TTC549 (cell line): ENCODE results near the gene INPP5D.
"Not testable (repeated sequence)": the region's sequence is repeated elsewhere in the genome, so short reads cannot be mapped to it uniquely, and the experiment has no call there.

Source experiments
- FAIRE-seq: peaks from 2 replicates; lab custom pipeline; 2012; peaks lifted over from hg19 to GRCh38; lab: Jason Lieb, UNC

The INPP5D gene

DNA sequence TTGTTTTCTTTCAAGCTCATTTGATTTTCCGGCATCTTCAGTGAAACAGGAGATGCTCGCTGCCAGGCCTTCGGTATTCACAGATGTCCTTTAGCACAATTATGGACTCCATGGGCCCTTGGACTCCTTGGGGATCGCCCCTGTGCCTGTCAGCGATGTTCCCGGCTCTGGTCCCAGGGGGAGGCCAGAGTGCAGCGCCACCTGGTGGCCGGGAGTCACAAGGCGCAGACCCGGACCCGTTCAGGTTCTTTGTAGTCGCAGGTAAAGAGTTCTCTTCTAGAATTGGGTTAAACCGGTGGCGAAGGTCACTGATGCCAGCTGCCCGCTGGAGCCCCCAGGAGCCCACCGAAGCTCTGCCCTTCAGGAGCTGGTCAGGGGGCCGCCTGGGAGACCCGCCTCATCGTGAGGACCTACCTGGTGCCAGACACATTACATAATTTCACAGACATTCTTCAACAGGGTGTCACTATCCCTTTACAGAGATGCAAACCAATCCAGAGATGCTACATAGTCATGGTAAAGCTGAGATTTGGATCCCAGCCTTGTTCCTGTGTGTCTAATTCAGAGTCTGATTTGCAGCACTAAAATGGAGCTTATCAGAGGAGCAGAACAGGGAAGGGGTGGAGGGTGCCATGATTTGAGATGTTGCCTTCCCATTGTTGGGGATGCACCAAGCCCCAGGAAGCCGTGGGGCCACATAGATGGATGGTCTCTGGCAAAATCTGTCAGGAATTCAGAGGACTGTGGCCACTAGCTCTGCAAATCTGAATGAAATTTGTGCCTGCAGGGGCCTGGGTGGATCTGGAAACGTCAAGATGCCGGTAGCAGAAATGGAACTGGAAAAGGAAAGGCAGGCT is 6.0 kb upstream of the INPP5D start:
- no peak for FAIRE-seq

- FAIRE-seq, result no peak
These were observed 4.8 kb upstream of the INPP5D start for GRCh38 chr2:233055362-233055761.

DNA sequence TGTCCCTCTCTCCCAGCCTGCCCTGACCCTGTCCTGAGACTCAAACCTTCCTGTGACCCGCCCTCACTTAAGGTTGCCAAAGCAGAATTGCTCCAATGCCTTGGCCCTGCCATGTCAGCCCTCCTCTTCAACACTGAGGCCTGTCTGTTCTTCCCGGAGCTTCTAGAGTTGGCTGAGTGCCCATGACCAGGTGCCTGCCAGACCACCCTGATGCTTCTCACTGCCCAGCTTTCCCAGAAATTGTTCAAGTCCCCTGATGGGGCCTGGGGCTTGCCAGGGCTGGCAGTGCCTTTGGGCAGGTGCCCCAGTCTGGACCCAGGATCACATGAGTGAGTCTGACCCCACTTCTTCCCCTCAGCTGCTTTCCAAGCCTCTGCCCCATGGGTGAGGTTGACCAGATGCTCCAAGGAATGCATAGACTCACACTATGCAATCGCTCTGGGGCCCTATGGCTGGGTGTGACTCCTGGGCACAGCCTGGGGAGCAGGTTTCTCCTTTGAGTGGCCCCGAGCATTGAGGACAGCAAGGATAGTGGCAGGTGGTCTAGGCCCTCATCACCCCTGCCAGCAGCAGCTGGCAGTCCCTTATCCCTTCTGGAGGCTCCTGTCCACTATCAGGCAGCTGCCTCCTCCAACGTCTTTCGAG is 3.1 kb upstream of the INPP5D start:
- FAIRE-seq, result no peak

- no peak for FAIRE-seq
These were observed 1.2 kb upstream of the INPP5D start for GRCh38 chr2:233058717-233059546.

DNA sequence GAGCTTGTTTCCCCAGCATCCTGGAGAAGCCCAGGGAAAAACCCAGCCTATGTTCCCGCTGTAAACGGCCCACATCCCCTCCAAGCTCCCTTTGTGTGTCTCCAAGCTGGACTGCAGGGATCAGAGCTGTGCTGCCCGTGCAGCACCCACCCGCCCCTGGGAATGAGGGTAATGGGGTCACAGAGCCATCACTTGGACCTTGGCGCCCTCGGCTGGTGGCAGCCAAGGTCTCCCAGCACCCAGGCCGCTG is 670 bp upstream of the INPP5D start:
- FAIRE-seq, result no peak

GRCh38 chr2:233060501-233060979 is 398 bp downstream of the INPP5D start:
- FAIRE-seq, result no peak

DNA sequence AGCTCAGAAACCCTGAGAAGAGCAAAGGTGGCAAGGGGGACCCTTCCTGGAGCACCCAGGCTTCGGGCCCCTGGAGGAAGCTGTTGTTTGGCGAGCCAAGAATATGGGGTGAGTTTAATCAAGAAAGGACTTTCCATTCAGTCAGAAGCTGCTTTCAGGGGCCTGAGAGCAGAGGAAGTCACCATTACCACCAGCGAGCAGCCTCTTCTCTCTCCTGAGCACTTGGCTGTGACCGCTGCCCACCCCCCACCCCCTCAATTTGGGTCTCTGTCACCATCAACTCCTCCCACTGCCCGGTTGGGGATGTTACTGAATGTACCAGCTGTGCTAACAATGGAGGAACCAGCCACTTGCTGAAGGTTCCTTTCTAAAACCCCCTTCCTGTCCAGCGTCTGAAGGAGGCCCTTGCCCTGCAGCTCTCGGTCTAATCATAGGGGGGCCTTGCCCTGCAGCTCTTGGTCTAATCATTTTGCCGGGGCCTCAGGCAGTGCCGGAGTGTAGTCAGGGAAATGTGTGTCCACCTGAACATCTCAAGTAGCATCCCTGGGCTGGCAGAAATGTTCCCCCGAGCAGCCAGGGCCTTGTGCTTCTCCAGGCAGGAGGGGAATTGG is 943 bp downstream of the INPP5D start:
- no peak for FAIRE-seq

GRCh38 chr2:233061591-233062450 is 1.7 kb downstream of the INPP5D start:
- no peak for FAIRE-seq

DNA sequence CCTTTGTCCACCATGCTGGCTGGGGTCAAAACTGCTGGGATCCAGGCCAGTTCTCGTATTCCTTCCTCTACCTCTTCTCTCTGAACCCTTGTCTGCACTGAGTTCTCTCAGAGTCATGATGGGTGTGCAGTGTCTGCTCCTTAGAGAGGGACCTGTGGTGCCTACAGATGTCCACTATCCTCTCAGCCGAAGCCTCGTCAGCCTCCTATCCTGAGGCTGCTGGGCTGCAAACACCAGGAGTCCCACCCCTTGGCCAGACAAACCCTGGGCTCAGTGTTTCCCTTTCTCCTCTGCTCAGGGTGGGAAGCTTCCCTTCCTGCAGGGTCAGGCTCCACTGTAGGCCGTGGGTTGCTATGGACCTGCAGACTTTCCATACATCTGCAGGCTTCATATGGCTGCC is 2.3 kb downstream of the INPP5D start:
- FAIRE-seq, result no peak

DNA sequence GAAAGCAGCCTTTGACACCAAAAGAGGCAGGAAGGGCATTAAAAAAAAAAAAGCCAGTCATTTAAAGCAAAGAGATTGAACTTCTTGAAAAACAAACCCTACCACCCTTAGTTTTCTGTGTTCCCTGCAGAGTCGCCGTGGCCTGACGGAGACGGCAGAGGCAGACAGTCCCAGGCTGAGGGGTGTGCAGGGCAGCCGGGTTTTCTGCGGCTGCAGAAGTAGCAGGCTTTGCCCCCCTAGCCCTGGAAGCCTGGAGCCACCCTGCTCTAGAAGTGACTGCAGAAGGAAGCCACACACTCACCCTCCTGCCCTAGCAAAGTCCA is 2.8 kb downstream of the INPP5D start:
- no peak for FAIRE-seq

- no peak for FAIRE-seq
These were observed 3.3 kb downstream of the INPP5D start for GRCh38 chr2:233063269-233063975.

GRCh38 chr2:233063976-233064411 is 3.9 kb downstream of the INPP5D start:
- FAIRE-seq, result no peak

GRCh38 chr2:233064530-233065199 is 4.5 kb downstream of the INPP5D start:
- no peak for FAIRE-seq

- not testable (repeated sequence) for FAIRE-seq
These were observed 5.1 kb downstream of the INPP5D start for GRCh38 chr2:233065200-233065589.

GRCh38 chr2:233065954-233066470 is 5.9 kb downstream of the INPP5D start:
- FAIRE-seq, result no peak

DNA sequence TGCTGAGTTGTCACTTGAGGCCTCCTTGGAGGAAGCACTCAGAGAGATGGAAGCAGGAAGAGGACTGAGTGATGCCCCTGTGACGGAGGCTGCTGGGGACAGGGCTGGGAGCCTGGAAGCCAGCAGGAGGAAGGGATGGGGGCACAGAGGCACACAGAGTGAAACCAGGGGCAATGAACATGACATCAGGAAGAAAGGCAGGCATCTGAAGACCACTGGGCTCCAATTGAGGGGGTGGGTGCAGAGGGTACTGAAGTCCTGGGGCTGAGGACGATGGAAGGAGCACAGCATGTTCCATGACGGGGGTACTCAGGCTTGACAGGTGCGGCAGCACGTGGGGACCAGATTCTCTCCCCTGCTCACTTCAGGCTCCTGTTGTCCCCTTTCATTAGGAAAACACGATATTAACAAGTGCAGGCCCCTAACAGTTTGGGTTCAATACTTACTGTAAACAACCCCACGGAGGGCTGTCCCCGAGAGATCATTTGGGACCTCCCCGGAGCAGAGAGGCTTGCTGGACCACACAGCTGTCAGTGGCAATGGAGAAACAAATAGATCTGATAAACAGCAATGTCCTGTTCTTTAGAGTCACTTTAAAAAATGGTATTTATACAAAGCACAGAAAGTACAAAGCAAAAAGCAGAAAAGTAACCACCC is 8.7 kb downstream of the INPP5D start:
- no peak for FAIRE-seq

DNA sequence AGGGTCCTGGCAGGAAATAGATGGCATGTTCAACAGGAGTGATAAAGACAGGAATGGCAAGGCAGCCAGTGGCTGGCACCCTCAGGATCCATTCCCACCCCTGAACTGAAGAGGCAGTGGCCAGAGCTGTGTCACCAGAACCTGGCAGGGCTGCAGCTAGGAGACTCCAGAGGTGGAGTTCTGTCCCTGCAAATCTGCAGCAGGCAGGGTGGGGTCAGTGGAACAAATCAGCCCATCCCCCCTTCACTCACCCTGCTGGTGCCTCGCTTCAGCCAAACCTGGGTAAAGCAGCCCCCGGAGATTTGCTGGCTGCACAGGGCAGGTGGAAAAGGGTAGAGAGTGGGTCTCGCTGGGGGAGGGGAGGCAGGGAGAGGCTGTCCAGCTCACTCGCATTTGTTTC is 12.7 kb downstream of the INPP5D start:
- no peak for FAIRE-seq

- no peak for FAIRE-seq
These were observed 14.0 kb downstream of the INPP5D start for GRCh38 chr2:233074106-233074505.

GRCh38 chr2:233075141-233075965 is 15.2 kb downstream of the INPP5D start:
- no peak for FAIRE-seq
